ENCODE results near the gene PIGN.

Gene PIGN

DNA sequence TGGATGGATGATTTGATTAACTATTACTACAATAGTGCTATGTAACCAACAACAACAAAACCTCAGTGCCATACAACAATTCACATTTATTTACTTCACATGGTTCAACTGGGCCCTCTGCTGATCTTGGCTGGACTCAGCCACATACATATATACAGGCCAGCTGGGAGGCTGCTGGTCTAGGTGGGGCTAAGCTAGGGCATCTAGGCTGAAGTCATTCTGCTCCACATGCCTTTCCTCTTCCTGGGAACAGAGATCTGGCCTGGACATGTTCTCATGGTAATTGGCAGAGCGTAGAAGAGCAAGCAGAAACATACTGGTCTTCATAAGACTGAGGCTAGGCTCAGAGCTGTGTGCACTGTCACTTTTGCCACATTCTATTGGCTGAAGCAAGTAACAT is 191.2 kb downstream of the PIGN start:
- no peak for DNase-seq

DNA sequence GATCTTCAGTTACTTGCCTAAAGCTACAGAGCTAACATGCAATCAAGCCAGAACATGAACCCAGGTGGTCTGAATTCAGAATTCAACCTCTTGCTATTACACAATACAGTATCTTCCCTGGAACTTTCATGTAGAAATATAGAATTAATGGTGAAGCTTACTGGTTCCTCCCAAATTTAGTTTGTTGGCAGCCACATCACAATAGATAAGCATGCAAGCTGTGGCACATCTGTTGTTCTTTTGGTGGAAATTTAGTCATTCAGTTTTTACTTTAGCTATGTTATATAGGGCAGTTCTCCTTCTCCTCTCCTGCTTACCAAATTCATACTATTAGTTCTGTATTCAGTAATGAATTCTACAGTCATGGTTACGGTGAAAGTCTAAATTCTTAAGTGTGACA is 193.0 kb downstream of the PIGN start:
- DNase-seq, result no peak

DNA sequence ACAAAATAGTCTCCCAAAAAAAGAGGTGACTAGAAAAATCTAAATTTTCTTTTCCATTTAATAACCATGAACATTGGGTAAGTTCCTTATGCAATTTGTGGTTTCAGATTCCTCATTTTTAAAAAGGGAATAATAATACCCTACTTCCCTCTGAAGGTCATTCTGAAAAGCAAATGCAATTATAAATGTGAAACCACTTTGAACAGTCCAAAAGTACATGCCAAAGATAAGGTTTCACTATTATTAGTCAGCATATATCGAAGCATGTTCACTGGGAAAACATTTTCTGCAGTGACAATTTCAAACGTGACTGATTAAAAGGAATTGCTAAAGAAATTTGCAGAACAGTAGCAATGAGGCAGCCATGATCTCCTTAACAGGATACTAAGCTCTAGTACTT is 193.9 kb downstream of the PIGN start:
- peak; percentile 16 for DNase-seq

DNA sequence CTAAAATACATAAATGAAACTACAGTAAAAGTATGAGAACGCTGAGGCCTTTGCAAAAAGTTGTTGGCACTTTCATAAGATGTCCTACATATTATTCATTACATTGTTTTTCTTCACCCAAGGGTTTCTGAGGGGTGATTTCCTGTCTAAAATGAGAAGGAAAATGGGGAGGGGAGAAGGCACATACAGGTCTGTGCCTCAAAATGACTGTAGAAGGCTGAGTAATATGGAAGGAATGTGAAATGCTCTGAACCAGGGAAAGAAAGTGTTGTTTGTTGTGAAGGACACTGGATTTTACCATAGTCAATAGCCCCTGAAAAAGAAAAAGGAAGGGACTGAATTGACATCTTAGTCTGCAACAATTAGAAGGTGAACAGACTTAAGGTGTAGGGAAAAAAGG is 194.6 kb downstream of the PIGN start:
- DNase-seq, result peak; percentile 83

DNA sequence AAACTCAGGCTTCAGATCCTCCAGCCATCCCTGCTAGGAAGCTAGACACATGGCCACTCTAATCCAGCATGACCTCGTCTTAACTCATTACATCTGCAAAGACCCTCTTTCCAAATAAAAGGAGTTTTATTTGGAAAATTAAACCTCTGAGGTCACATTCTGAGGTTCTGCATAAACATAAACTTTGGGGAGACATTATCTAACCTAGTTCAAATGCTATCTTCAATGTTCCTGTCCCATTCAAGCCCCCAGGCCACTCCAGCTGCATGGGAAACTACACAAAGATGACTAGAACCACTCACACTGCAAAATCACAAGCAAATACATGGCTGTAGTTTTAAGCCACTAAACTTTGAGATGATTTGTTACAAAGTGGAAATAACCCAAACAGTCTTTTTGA is 195.0 kb downstream of the PIGN start:
- no peak for DNase-seq

DNA sequence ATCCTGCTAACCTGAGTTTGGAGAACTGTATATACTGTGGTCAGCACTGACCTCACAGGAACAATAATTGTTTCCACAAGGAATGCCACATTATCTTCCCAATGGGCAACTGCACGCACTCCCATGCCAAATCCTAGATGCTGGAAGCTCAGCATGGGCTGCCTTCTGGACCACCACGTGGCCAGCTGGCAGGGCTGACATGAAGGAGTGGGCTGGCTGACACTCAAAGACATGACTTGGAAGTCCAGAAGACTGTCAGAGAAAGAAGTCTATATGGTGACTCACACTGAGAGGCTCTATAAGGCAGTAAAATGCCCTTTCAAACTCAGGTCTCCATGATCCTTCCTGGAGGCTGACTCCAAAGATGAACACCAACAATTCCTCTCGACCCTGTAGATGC is 195.7 kb downstream of the PIGN start:
- DNase-seq, result no peak

All from kidney glomerular epithelial cell (primary cell).